ENCODE results near the gene LEFTY2. TPM values are rescaled to one million over a fixed set of nuclear protein-coding genes. Genes with fewer than 3 reads are reported as not detected.

Gene LEFTY2
- total and polyA plus RNA-seq, 10 of the 15 experiments (the other 5 are each of a cell fraction or from before 2014, with no cell fraction given), result not detected

DNA sequence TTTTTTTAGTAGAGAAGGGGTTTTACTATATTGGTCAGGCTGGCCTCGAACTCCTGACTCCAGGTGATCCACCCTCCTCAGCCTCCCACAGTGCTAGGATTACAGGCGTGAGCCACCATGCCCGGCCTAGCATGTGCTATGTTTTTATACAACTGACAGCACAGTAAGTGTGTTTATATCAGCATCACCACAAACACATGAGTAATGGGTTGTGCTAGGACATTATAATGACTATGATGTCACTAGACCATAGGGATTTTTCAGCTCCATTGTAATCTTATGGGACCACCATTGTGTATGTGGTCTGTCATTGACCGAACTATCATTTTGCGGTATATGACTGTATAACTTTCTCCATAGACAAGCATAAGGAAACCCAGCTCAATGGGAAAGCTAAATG, 6.3 kb downstream of the LEFTY2 start:
- DNase-seq (ENCODE audit: low read depth, low spot score), result no peak
- Histone ChIP-seq H2AFZ (ENCODE audit: control insufficient read depth, low read depth, low read length) (no peak overlapping the region), H3K27me3 (replicated peaks in 1 of 2; ENCODE audit: control insufficient read depth in 2 of 2, insufficient read depth in 2 of 2, low read length in 1 of 2) (no peaks in the 10 kb centered on the region), H3K36me3 (ENCODE audit: control insufficient read depth in 2 of 2, insufficient read depth in 2 of 2, low read length in 1 of 2) (no peaks in the 10 kb centered on the region), H3K9ac (ENCODE audit: control insufficient read depth, insufficient read depth, low read length) (no peak overlapping the region), H3K79me2 (ENCODE audit: control insufficient read depth, insufficient read depth, low read length) (no peaks in the 10 kb centered on the region), H3K27ac (ENCODE audit: control insufficient read depth, insufficient read depth) (no peak overlapping the region), H3K4me1 (ENCODE audit: control insufficient read depth, insufficient read depth, low read length) (no peaks in the 10 kb centered on the region), H3K9me3 (replicated peaks; ENCODE audit: control insufficient read depth, insufficient read depth, low read length) (no peaks in the 10 kb centered on the region), H3K4me3 (no peak overlapping the region), H3K4me2 (ENCODE audit: control insufficient read depth, insufficient read depth) (no peak overlapping the region), H4K20me1 (ENCODE audit: control insufficient read depth, insufficient read depth) (no peaks in the 10 kb centered on the region)
- WGBS (ENCODE audit: insufficient coverage, insufficient replicate concordance, low lambda C conversion rate, missing lambda C conversion rate), result 75% methylated on average over 5 of the region's 5 CpGs
- in situ Hi-C loops (cut with MboI), result no loop called here
- TF ChIP-seq, protein P1, sequence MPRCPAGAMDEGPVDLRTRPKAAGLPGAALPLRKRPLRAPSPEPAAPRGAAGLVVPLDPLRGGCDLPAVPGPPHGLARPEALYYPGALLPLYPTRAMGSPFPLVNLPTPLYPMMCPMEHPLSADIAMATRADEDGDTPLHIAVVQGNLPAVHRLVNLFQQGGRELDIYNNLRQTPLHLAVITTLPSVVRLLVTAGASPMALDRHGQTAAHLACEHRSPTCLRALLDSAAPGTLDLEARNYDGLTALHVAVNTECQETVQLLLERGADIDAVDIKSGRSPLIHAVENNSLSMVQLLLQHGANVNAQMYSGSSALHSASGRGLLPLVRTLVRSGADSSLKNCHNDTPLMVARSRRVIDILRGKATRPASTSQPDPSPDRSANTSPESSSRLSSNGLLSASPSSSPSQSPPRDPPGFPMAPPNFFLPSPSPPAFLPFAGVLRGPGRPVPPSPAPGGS (IDR thresholded peaks at IDR 0.05; ENCODE audit: borderline replicate concordance, insufficient read depth, low read depth, low read length, poor library complexity, severe bottlenecking), result no peak
- TF ChIP-seq SRF (IDR thresholded peaks at IDR 0.05; ENCODE audit: low read depth in 2 of 2, low read length in 2 of 2) (no peak), STAT3 (IDR thresholded peaks at IDR 0.05; ENCODE audit: low read depth, low read length) (no peak), PAX8 (IDR thresholded peaks at IDR 0.05) (no peak), TAF1 (IDR thresholded peaks at IDR 0.05; ENCODE audit: borderline replicate concordance, low read depth, low read length) (no peak), RELA (IDR thresholded peaks at IDR 0.05; ENCODE audit: borderline replicate concordance, partially characterized antibody) (no peak), NBN (IDR thresholded peaks at IDR 0.05) (no peak), ZNF217 (IDR thresholded peaks at IDR 0.05) (no peak), RAD21 (IDR thresholded peaks at IDR 0.05; ENCODE audit: insufficient read depth, low read depth, low read length) (no peak), MLLT1 (IDR thresholded peaks at IDR 0.05) (no peak), FOS (IDR thresholded peaks at IDR 0.05; ENCODE audit: borderline replicate concordance, extremely low read depth, insufficient read length) (no peak), MYC (IDR thresholded peaks at IDR 0.05; ENCODE audit: insufficient read depth, insufficient read length, insufficient replicate concordance, low read length, severe bottlenecking) (no peak), PML (IDR thresholded peaks at IDR 0.05; ENCODE audit: low read length) (no peak), RBBP5 (conservative IDR thresholded peaks at IDR 0.05) (no peak)
- ChIA-PET SMC1A (ENCODE audit: uncharacterized antibody, unreplicated experiment) (no interaction called here), CTCF (interaction anchor here (0.5 to 1.2 kb wide), 2 partner anchors 26 to 1004 kb away, joined by 3 to 4 read pairs; no protein-coding TSS in a partner anchor), RAD21 (ENCODE audit: unreplicated experiment) (no interaction called here), POLR2A (no interaction called here)
- no peak for FAIRE-seq
- no TSS peak for BruUV-seq (replicated peaks)
- intact Hi-C loops (cut with micrococcal nuclease; ENCODE audit: unreplicated experiment), result no loop called here
- ATAC-seq, result no peak
